Skin of body (tissue), 2 donors: Measurements from ENCODE around the gene RFFL. TPM values are rescaled to one million over a fixed set of nuclear protein-coding genes. Genes with fewer than 3 reads are reported as not detected.
A peak's percentile ranks its signal among the peaks of the same experiment; 100 is the strongest.
"Not testable (repeated sequence)": the region's sequence is repeated elsewhere in the genome, so short reads cannot be mapped to it uniquely, and the experiment has no call there.

ENCODE experiments used
- DNase-seq: peaks from one replicate; lab custom pipeline; 2025; lab: John Stamatoyannopoulos, UW
- total RNA-seq: library from RNA; depleted of rRNA; stranded (reverse); fragments of >200 nt; gene quantifications from one replicate; pipeline ENCODE4 v1.2.3, GENCODE V29; 2014

RFFL gene
- total RNA-seq = 6.5 TPM

DNA sequence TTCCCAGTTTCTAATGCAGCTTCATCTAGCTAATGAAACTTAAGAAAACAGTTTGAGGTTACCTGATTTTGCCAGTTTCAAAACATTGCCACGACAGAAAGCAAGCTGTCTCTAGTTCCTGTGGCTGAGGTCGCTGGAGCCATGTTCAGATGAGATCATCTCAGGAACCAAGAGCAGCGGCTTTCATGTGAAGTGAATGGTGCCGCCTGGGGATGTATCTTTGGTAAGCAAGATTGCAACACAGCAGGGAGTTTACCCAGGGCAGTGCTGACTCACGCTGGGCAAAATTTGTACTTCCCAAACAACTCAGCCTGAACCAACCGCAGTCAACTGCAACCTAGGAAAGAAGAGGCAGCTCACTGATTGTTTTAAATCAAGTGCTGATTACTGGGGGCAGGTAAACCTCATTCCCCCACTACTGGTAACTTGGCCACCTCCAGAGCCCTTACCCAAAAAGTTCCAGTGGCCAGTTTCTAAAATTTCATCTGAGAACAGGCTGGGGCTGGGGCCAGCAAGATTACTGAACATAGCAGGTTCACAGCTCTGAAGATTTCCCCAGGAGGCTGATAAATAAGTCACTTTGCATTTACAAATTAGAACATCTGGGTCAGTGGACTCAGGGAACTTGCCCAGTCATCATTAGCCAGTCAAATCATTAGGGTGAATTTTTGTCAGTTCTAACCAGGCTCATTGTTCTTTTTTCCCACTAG is at the start of gene RFFL:
TSS of gene RFFL (minus strand) at position 194 of the 710 bp plus-strand sequence. CDS start 37,154 bp downstream, outside the sequence.
- DNase-seq = peak; percentile 47

GRCh38 chr17:35110791-35111190 is 47.3 kb upstream of the RFFL start:
- DNase-seq = not testable (repeated sequence)

GRCh38 chr17:35104844-35105450 is 41.4 kb upstream of the RFFL start:
- no peak for DNase-seq

DNA sequence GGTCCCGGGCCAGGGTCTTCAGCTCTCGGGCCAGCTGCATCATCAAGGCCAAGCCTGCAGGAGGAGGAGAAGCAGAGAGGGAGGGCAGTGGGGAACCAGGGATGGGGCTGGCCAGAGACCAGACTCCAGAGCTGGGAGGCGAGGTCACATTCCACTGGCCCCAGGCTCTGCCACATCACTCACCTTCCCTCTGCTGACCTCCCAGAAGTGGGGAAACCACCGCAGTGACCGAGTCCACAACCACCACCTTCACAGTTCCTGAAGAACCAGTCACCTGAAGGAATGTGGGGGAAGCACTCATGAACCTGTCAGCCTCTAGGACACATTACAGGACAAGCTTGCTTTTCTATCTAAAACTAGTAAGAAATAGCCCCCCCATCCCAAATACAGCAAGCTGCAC is 39.8 kb upstream of the RFFL start:
- no peak for DNase-seq

DNA sequence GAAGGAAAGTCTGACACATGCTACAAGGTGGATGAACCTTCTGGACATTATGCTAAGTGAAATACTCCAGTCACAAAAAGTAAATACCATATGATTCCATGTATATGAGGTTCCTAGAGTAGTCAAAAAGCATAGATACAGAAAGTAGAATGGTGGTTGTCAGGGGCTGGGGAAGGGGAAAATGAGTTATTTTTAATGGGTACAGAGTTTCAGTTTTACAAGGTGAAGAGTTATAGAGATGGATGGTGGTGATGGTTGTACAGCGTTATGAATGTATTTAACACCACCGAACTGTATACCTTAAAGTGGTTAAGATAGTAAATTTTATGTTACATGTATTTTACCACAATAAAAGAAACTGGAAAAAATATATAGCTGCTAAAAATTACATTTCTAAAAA is 38.2 kb upstream of the RFFL start:
- DNase-seq = no peak

DNA sequence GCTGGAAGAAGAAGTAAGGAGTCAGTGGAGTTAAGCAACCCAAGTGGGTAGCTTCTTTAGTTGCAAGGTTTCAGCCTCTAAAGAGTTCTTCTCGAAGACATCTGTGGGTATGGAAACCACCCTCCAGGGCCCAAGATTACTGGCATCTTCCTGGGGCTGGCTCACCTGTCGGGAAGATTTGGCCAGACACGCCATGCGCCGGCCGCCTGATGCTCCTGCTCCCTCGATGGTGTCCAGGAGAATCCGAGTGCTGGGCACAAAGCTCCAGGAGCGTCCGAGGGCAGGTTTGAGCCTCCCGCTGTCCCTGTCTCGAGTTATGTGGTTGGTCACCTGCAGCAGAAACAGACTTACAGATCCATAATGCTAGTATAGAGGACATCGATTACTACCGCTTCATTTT is 37.5 kb upstream of the RFFL start:
- no peak for DNase-seq

- DNase-seq = no peak
Measured at GRCh38 chr17:35099908-35100307, 36.4 kb upstream of the RFFL start.

- DNase-seq = no peak
Measured at GRCh38 chr17:35097776-35098175, 34.3 kb upstream of the RFFL start.

DNA sequence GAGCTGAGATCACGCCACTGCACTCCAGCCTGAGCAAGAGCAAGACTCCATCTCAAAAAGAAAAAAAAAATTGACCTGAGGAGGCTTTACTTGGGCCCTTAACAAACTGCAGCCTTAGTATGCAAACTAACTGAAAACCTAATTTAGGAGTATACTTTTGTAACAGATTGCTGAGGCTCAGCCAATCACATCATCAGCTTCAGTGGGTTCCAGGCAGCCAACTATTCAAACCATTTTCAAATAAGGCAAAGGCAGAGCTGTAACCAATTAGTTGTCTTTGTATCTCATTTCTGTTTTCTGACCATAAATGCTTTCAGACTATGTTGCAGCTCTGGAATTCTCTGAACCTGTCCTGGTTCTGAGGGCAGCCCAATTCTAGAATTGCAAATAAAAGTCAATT is 32.2 kb upstream of the RFFL start:
- DNase-seq = no peak

DNA sequence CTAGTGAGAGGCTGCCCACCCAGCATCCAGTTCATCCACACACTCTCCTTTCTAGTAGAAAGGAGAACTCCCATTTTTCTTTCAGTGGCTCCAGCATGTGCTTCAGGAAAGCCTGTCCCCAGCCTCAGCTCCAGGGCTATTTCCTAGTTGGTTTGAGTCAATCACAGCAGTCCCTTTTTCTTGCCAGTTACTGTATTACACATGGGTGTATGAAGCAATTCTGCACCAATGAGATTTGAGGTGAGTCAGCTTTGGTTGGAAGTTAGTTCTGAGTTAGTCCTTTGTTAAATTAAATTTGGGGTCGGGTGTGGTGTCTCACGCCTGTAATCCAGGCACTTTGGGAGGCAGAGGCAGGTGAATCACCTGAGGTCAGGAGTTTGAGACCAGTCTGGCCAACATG is 31.4 kb upstream of the RFFL start:
- DNase-seq = no peak

DNA sequence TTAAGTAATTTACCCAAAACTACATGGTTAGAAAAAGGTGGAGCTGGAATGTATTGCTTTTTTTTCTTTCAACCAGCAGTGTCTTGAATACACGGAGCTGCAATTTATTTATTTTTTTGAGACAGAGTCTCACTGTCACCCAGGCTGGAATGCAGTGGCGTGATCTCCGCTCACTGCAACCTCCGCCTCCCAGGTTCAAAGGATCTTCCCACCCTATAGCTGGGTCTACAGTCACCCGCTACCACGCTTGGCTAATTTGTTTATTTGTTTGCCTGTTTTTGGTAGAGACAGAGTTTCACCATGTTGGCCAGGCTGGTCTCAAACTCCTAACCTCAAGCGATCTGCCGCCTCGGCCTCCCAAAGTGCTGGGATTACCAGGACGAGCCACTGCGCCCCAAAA is 27.2 kb upstream of the RFFL start:
- not testable (repeated sequence) for DNase-seq

DNA sequence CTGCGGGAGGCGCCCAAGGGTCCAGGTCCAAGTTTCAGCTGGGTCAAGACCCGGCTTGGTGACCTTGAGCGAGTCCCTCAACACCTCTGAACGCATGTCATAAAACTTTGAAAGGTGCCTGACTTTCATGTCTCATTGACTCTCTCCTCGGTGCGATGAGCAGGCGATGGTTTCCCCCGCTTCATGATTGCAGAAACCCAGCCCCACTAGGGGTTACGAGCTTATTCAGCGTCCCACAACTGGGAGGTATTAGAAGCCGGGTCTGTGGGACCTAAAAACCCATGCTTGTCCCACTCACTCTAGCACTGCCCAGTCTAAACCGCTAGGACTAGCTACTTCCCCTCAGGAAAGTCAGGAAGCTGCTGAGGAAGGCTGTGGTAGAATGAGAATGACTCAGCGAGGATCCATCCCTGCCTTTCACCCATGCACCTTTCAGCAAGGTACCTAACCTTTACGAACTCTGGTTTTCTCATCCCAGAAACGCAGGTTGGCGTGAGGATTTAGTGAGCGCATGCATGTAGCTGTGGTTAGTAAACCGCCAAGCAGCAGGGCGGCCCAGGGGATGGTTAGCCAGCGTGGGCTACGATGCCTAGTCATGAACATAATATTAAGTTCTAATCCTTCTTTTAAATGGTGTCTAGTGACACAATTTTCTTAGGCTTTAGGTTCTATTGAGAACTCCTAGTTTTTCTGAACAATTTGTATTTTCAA is 26.2 kb upstream of the RFFL start:
- no peak for DNase-seq

DNA sequence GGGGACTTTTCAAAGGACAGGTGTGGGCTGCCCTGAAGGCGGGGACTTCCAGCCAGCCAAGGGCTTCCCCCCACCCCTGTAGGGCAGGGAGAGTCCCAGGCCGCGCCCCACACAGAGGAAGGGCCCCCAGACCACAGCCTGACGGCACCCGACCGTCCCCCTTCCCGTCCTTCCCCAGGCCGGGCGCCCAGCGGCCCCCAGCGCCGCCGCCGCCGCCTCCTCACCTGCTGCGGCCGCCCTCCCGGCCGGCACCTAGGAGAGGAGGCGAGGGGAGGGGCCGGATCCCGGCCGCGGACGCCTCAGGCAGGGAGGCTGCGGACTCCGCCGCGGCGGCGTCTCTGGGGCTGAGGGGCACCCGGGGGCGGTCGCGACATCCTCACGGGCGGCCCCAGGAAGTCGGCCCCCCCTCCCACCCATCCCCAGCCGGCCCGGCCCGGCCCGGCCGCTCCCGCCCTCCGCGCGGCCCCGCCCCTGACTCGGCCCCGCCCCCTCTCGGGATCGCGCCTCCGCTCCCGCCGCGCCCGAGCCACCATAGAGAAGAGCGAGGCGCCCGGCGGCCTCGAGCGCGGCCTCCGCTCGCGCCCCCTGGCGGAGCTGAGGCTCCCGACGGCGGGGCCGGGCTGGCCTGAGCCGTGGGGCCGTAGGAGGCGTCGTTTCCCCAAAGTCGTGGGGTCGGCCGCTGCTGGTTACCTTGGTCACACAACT is 25.5 kb upstream of the RFFL start:
- DNase-seq = peak; percentile 68

DNA sequence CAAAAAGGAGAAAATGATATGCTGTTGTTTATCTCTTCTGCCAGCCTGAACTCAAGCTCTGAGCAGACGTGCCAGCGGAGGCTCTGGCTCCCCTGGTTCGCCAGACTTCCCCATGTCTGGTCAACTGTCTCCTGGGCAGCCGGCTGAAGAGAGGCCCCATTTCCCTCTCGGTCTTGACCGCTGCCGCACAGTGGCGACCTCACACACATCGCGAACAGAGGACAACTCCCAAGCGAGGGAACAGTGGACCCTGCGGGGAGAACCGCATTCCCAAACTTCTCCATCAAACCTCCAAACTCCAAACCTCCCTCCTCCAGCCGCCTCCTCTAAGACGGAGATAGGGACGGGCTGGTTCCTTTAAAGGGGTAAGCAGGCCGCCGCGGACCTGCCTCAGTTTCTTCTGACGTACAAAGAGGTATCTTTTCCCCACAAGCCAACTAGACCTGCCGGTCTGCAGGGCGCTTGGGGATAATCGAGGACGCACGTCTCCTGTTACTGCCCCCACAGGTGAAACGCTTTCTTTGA is 24.9 kb upstream of the RFFL start:
- DNase-seq = no peak

GRCh38 chr17:35087731-35088355 is 24.3 kb upstream of the RFFL start:
- DNase-seq = no peak

DNA sequence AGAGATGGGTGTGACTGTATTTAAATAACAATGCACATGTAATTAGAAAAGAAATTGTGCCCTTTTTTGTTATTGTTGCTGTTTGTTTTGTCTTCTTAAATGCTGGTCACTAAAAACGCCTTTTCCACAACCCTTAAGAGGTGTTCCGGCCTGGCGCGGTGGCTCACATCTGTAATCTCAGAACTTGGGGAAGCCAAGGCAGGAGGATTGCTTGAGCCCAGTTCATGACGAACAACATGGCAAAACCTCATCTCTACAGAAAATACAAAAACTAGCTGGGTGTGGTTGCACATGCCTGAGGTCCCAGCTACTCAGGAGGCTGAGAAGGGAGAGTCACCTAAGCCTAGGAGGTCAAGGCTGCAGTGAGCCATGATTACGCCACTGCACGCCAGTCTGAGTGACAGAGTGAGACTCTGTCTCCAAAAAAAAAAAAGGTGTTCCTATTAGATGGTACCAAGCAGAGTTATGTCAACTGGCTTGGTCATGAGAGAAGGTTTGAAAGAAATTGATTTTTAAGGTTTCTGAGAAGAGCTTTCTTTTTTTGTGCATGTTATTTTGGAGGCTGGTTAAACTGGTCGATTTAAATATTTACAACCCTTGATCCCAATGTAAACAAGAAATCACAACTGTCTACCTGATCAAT is 23.5 kb upstream of the RFFL start:
- DNase-seq = no peak

GRCh38 chr17:35086164-35086563 is 22.7 kb upstream of the RFFL start:
- no peak for DNase-seq

DNA sequence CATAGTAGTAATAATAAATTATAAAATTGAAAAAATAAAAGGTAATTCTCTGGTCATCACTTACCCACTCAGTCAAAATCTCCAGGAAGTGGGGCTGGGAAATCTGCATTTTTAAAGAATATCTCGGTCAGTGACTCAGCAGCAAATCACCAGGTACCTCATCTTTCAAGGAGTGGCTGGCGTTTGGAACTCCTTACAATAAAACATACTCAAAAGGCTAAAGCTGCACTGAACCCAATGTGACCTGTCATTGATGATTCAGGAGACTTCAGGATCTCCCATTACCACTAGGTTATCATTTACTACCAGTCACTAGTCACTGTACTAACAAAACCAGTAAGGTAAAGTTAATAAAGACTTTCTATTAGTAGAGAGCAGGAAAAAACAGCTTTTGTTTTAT is 21.5 kb upstream of the RFFL start:
- no peak for DNase-seq

- DNase-seq = no peak
Measured at GRCh38 chr17:35083071-35083470, 19.6 kb upstream of the RFFL start.

DNA sequence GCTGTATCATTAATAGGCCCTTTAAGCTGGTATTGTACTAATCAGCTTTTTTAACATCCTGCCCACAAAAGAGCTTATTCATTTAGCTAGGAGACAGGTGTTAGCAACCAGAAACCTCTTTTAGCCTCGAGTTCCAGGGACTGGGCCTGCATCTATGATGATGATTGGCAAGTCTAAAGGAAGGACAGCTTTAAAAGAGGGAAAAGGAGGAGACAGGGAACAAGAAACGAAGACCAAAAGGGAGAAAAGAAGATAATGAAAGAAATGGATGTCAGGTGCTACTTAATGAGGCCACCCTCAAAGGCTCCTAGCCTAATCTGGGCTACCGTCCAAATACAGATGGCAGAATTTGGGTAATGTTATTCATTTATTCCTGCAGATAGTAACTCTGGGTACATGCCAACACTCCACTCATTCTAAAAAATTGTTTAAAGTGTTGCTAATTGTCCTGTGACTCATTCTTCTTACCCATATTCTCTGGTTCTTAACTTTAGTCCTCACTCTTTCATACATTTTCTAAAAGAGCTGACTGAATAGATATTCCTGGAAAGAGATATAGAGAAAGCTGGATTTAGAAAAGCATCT is 18.7 kb upstream of the RFFL start:
- no peak for DNase-seq
